ENCODE data around the gene IQGAP1. TPM values are rescaled to one million over a fixed set of nuclear protein-coding genes. Genes with fewer than 3 reads are reported as not detected.

The IQGAP1 gene
- total RNA-seq, 3 donors from 2014 or later (not counting 1 experiment from before 2014, with no cell fraction given), result 431 to 493 (median 446) TPM

GRCh38 chr15:90352107-90352893 lies 35.7 kb upstream of the IQGAP1 start, which contains the start of gene ZNF774:
ZNF774 (plus strand) TSS chr15:90352284; CDS start chr15:90354661, 2,377 bp downstream.
- peak within 1 kb of the TSS; percentile 62 to 92 for H3K27ac Mint-ChIP-seq
- peak within 1 kb of the TSS; percentile 88 for H3K4me3 Mint-ChIP-seq
- no peak for TF ChIP-seq CTCF (IDR thresholded peaks at IDR 0.05)
- WGBS (ENCODE audit: insufficient coverage), result under 1% methylated on average over 52 of the region's 53 CpGs
- H3K4me3 ChIP-seq (ENCODE audit: low read length), result peak within 1 kb of the TSS; percentile 71
- peaks cover 12% of the 10 kb centered on the region for H3K4me1 ChIP-seq (ENCODE audit: control insufficient read depth, insufficient read depth, low read length)
- no peaks in the 10 kb centered on the region for H3K27me3 ChIP-seq (ENCODE audit: control insufficient read depth, insufficient read depth, low read length)
- H3K36me3 Mint-ChIP-seq, result no peaks in the 10 kb centered on the region
- intact Hi-C loops (cut with micrococcal nuclease), result no loop called here
- peaks cover 0 to 2% of the 10 kb centered on the region in 2 donors for H3K27me3 Mint-ChIP-seq (ENCODE audit: low read depth in 2 of 2)
- H3K27ac ChIP-seq (ENCODE audit: low read length), result no peak within 1 kb of the TSS
- H3K4me1 Mint-ChIP-seq, result peaks cover 7 to 18% of the 10 kb centered on the region in 2 donors
- no peaks in the 10 kb centered on the region for H3K36me3 ChIP-seq (ENCODE audit: control insufficient read depth, insufficient read depth, low read length)
- no peaks in the 10 kb centered on the region for H3K9me3 ChIP-seq (ENCODE audit: control insufficient read depth, insufficient read depth, low read length)
- ATAC-seq (peak; percentile 95 to 99 (median 98)), DNase-seq (peak; percentile 85 to 97)
- no peaks in the 10 kb centered on the region for H3K9me3 Mint-ChIP-seq

GRCh38 chr15:90354986-90355385 lies 33.1 kb upstream of the IQGAP1 start:
- Histone ChIP-seq H3K9me3 (ENCODE audit: control insufficient read depth, insufficient read depth, low read length) (no peaks in the 10 kb centered on the region), H3K27ac (ENCODE audit: low read length) (no peak overlapping the region), H3K27me3 (ENCODE audit: control insufficient read depth, insufficient read depth, low read length) (no peaks in the 10 kb centered on the region), H3K4me1 (ENCODE audit: control insufficient read depth, insufficient read depth, low read length) (peaks cover 13% of the 10 kb centered on the region), H3K4me3 (ENCODE audit: low read length) (no peak overlapping the region), H3K36me3 (ENCODE audit: control insufficient read depth, insufficient read depth, low read length) (no peaks in the 10 kb centered on the region)
- no peak for TF ChIP-seq CTCF (IDR thresholded peaks at IDR 0.05)
- DNase-seq, result no peak
- ATAC-seq, result no peak
- no peaks in the 10 kb centered on the region for H3K36me3 Mint-ChIP-seq
- no peaks in the 10 kb centered on the region for H3K27me3 Mint-ChIP-seq (ENCODE audit: low read depth in 2 of 2)
- H3K4me3 Mint-ChIP-seq, result no peak overlapping the region
- WGBS (ENCODE audit: insufficient coverage), result 92% methylated on average over 2 of the region's 2 CpGs
- H3K4me1 Mint-ChIP-seq, result peaks cover 5 to 16% of the 10 kb centered on the region in 2 donors
- no peak overlapping the region for H3K27ac Mint-ChIP-seq
- intact Hi-C loops (cut with micrococcal nuclease), result no loop called here
- no peaks in the 10 kb centered on the region for H3K9me3 Mint-ChIP-seq

- 93% methylated on average over 7 of the region's 8 CpGs for WGBS (ENCODE audit: insufficient coverage)
- intact Hi-C loops (cut with micrococcal nuclease), result no loop called here
- H3K9me3 ChIP-seq (ENCODE audit: control insufficient read depth, insufficient read depth, low read length), result no peaks in the 10 kb centered on the region
- Mint-ChIP-seq H3K4me1 (peaks cover 19 to 24% of the 10 kb centered on the region in 2 donors), H3K27me3 (ENCODE audit: low read depth in 2 of 2) (no peaks in the 10 kb centered on the region), H3K9me3 (no peaks in the 10 kb centered on the region), H3K27ac (no peak overlapping the region), H3K4me3 (no peak overlapping the region), H3K36me3 (no peaks in the 10 kb centered on the region)
- DNase-seq, result no peak
- H3K4me3 ChIP-seq (ENCODE audit: low read length), result no peak overlapping the region
- peaks cover 13% of the 10 kb centered on the region for H3K4me1 ChIP-seq (ENCODE audit: control insufficient read depth, insufficient read depth, low read length)
- no peak for ATAC-seq
- no peak for TF ChIP-seq CTCF (IDR thresholded peaks at IDR 0.05)
- no peaks in the 10 kb centered on the region for H3K36me3 ChIP-seq (ENCODE audit: control insufficient read depth, insufficient read depth, low read length)
- no peaks in the 10 kb centered on the region for H3K27me3 ChIP-seq (ENCODE audit: control insufficient read depth, insufficient read depth, low read length)
- no peak overlapping the region for H3K27ac ChIP-seq (ENCODE audit: low read length)
Measured at GRCh38 chr15:90358124-90359033, 29.7 kb upstream of the IQGAP1 start.
